Measurements from ENCODE around the gene KRTAP1-5. TPM values are rescaled to one million over a fixed set of nuclear protein-coding genes. Genes with fewer than 3 reads are reported as not detected.
"Not testable (repeated sequence)": the region's sequence is repeated elsewhere in the genome, so short reads cannot be mapped to it uniquely, and the experiment has no call there.

Gene KRTAP1-5
- total RNA-seq, 1 donor from 2014 or later: not detected

DNA sequence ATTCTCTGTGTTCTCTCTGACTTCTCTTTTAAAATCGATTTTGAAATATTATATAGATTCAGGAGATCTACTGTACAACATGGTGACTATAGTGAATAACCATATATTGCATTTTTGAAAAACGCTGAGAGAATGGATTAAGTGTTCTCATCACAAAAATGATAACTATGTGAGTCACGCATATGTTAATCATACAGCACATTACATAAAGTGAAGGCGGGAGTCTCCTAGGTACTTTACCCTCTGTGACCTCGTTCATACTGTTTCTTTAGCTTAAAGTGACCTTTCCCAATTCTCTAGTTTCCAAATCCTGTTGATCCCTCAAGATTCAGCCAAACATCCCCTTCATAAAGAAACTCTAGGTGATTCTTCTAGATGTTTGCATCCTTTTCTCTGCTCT, 24.2 kb downstream of the KRTAP1-5 start:
- Mint-ChIP-seq H3K27ac (ENCODE audit: unreplicated experiment) (no peak overlapping the region), H3K4me1 (ENCODE audit: unreplicated experiment) (no peaks in the 10 kb centered on the region), H3K27me3 (ENCODE audit: unreplicated experiment) (peaks cover 2% of the 10 kb centered on the region), H3K4me3 (ENCODE audit: unreplicated experiment) (no peak overlapping the region), H3K9me3 (ENCODE audit: unreplicated experiment) (no peaks in the 10 kb centered on the region), H3K36me3 (ENCODE audit: low read depth, unreplicated experiment) (no peaks in the 10 kb centered on the region)
- TF ChIP-seq CTCF (IDR thresholded peaks at IDR 0.05; ENCODE audit: unreplicated experiment): no peak
- no peak for DNase-seq (ENCODE audit: low spot score)

DNA sequence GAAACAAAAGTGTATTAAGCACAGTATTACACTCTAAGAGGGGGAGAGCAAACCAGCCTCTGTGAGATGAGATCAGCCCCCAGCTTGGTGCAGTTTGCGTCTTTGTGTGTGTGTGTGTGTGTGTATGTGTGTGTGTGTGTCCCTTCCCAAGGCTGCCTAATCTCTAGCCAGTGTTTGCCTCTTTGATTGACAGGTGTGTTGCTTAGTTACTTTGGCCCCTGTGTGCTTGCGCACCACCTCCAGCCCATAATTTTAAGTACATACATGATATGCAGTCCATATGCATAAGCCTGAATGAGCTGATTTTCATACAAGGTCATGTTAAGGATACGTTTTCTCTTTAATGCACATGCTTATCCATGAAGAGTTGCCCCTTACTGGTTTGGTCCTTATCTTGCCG, 25.2 kb downstream of the KRTAP1-5 start:
- TF ChIP-seq CTCF (IDR thresholded peaks at IDR 0.05; ENCODE audit: unreplicated experiment): no peak
- no peak overlapping the region for H3K27ac Mint-ChIP-seq (ENCODE audit: unreplicated experiment)
- H3K4me3 Mint-ChIP-seq (ENCODE audit: unreplicated experiment): no peak overlapping the region
- H3K4me1 Mint-ChIP-seq (ENCODE audit: unreplicated experiment): no peaks in the 10 kb centered on the region
- no peaks in the 10 kb centered on the region for H3K36me3 Mint-ChIP-seq (ENCODE audit: low read depth, unreplicated experiment)
- H3K27me3 Mint-ChIP-seq (ENCODE audit: unreplicated experiment): peaks cover 2% of the 10 kb centered on the region
- no peaks in the 10 kb centered on the region for H3K9me3 Mint-ChIP-seq (ENCODE audit: unreplicated experiment)
- no peak for DNase-seq (ENCODE audit: low spot score)

GRCh38 chr17:40999563-40999962, 27.4 kb downstream of the KRTAP1-5 start, which contains the start of gene KRTAP3-2:
TSS of gene KRTAP3-2 (minus strand) at chr17:40999906. CDS start at chr17:40999853, 53 bp downstream.
- not testable (repeated sequence) for H3K27me3 Mint-ChIP-seq (ENCODE audit: unreplicated experiment); H3K27ac Mint-ChIP-seq (ENCODE audit: unreplicated experiment); H3K36me3 Mint-ChIP-seq (ENCODE audit: low read depth, unreplicated experiment); H3K4me3 Mint-ChIP-seq (ENCODE audit: unreplicated experiment); H3K4me1 Mint-ChIP-seq (ENCODE audit: unreplicated experiment); H3K9me3 Mint-ChIP-seq (ENCODE audit: unreplicated experiment); DNase-seq (ENCODE audit: low spot score)

DNA sequence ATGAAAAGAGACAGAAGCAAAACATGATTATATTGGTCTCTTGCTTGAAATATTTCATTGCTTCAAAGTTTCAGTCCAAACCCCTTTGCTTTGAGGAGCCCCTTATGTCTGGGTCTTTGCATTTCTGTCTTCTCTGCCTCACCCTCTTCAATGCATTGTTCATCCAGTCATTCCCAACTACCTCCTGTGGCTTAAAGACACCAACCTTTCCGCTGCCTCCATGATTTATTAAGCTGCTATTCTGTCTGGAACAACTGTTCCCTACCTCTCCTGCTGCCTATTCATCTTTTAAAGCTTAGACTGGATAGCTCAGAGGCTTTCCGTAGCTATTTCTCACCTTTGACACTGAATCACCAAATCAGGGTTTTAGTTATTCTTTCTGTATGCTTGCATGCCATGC, 29.6 kb downstream of the KRTAP1-5 start:
- Mint-ChIP-seq H3K27me3 (ENCODE audit: unreplicated experiment) (peaks cover 4% of the 10 kb centered on the region), H3K27ac (ENCODE audit: unreplicated experiment) (no peak overlapping the region), H3K9me3 (ENCODE audit: unreplicated experiment) (no peaks in the 10 kb centered on the region), H3K4me1 (ENCODE audit: unreplicated experiment) (no peaks in the 10 kb centered on the region), H3K4me3 (ENCODE audit: unreplicated experiment) (no peak overlapping the region), H3K36me3 (ENCODE audit: low read depth, unreplicated experiment) (no peaks in the 10 kb centered on the region)
- no peak for TF ChIP-seq CTCF (IDR thresholded peaks at IDR 0.05; ENCODE audit: unreplicated experiment)
- no peak for DNase-seq (ENCODE audit: low spot score)

GRCh38 chr17:40996829-40997228, 30.2 kb downstream of the KRTAP1-5 start:
- Mint-ChIP-seq H3K4me1 (ENCODE audit: unreplicated experiment) (no peaks in the 10 kb centered on the region), H3K27me3 (ENCODE audit: unreplicated experiment) (peaks cover 4% of the 10 kb centered on the region), H3K4me3 (ENCODE audit: unreplicated experiment) (no peak overlapping the region), H3K36me3 (ENCODE audit: low read depth, unreplicated experiment) (no peaks in the 10 kb centered on the region), H3K9me3 (ENCODE audit: unreplicated experiment) (no peaks in the 10 kb centered on the region), H3K27ac (ENCODE audit: unreplicated experiment) (no peak overlapping the region)
- no peak for DNase-seq (ENCODE audit: low spot score)
- no peak for TF ChIP-seq CTCF (IDR thresholded peaks at IDR 0.05; ENCODE audit: unreplicated experiment)

DNA sequence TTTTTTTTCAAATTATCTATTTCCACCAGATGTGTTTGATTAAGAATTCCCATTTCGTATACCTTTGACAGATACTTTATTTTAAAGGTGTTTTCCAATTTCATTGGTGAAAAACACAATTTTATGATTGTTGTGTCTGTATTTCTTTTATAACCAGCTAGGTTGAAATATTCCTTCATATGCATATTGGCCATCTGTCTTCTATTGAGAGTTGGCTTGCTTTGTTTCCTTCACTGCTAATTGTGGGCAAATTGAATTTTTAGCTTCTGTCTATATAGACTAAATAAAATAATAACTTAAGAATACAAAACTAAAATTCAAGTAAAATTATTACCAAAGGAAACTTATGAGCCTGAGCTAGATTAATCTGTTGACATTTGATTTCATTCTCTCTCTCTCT, 31.9 kb downstream of the KRTAP1-5 start:
- H3K4me3 Mint-ChIP-seq (ENCODE audit: unreplicated experiment): no peak overlapping the region
- H3K27ac Mint-ChIP-seq (ENCODE audit: unreplicated experiment): no peak overlapping the region
- no peaks in the 10 kb centered on the region for H3K4me1 Mint-ChIP-seq (ENCODE audit: unreplicated experiment)
- H3K36me3 Mint-ChIP-seq (ENCODE audit: low read depth, unreplicated experiment): no peaks in the 10 kb centered on the region
- DNase-seq (ENCODE audit: low spot score): no peak
- no peak for TF ChIP-seq CTCF (IDR thresholded peaks at IDR 0.05; ENCODE audit: unreplicated experiment)
- H3K27me3 Mint-ChIP-seq (ENCODE audit: unreplicated experiment): peaks cover 2% of the 10 kb centered on the region
- no peaks in the 10 kb centered on the region for H3K9me3 Mint-ChIP-seq (ENCODE audit: unreplicated experiment)
